Breast epithelium (tissue), 4 donors: ENCODE measurements around the gene STRAP. TPM values are rescaled to one million over a fixed set of nuclear protein-coding genes. Genes with fewer than 3 reads are reported as not detected.
A peak's percentile ranks its signal among the peaks of the same experiment; 100 is the strongest.

Experiments
- DNase-seq, 2 donors: peaks; one replicate each; pipeline ENCODE4 v3.0.0-alpha.2; 2019; ENCODE audit warnings: low spot score in 2 of 2
- H3K27ac ChIP-seq, 2 donors: fragments of 200-600 bp; sonication (generic) in 1 of 2; one replicate each; pipeline ENCODE4 v1.5.1; 2016 to 2019; ENCODE audit warnings: mild to moderate bottlenecking in 1 of 2
- H3K27me3 ChIP-seq, 2 donors: fragments of 200-600 bp; sonication (generic) in 1 of 2; one replicate each; pipeline versions ENCODE4 v1.5.1 to v1.6.0; 2017 to 2019; ENCODE audit warnings: control low read depth in 1 of 2, mild to moderate bottlenecking in 1 of 2
- H3K36me3 ChIP-seq: fragments of 200-600 bp; one replicate; pipeline ENCODE4 v1.5.1; 2019
- H3K4me1 ChIP-seq, 2 donors: fragments of 200-600 bp; sonication (generic); one replicate each; pipeline ENCODE4 v1.5.1; 2016 to 2019; ENCODE audit warnings: control low read depth in 1 of 2
- H3K4me3 ChIP-seq, 3 donors: fragments of 200-600 bp; sonication (generic); 1 replicate in 2 of 3; 2 replicates in 1 of 3; pipeline ENCODE4 v1.5.1; 2016 to 2019; ENCODE audit warnings: mild to moderate bottlenecking in 3 of 3, moderate library complexity in 2 of 3
- H3K9me3 ChIP-seq, 2 donors: fragments of 200-600 bp; sonication (generic) in 1 of 2; one replicate each; pipeline ENCODE4 v1.5.1; 2016 to 2019; ENCODE audit warnings: control low read depth in 1 of 2
- CTCF ChIP-seq, 3 donors: fragments of 450-650 bp; IDR thresholded peaks; one replicate each; pipeline ENCODE4 v1.5.1; 2016 to 2017; ENCODE audit warnings: antibody characterized with exemption in 3 of 3, mild to moderate bottlenecking in 3 of 3, moderate library complexity in 3 of 3
- POLR2A ChIP-seq: fragments of 450-650 bp; IDR thresholded peaks from one replicate; pipeline ENCODE4 v1.6.1; 2016; ENCODE audit warnings: antibody characterized with exemption, mild to moderate bottlenecking, moderate library complexity
- POLR2AphosphoS5 ChIP-seq, 3 donors: sonication (generic); formaldehyde crosslinking; IDR thresholded peaks; one replicate each; pipeline ENCODE4 v1.6.1; 2017; ENCODE audit warnings: antibody characterized with exemption in 3 of 3
- intact Hi-C: fragments of 100-400 bp; cut with DNase I; formaldehyde crosslinking; loops from one replicate; pipeline ENCODE4 v1.15.1; 2023; ENCODE audit warnings: low total_unique reads
- total RNA-seq, 3 donors: library from RNA; depleted of rRNA; stranded (reverse); fragments of >200 nt; gene quantifications; one replicate each; pipeline ENCODE4 v1.1.0, GENCODE V29; 2016

The STRAP gene
- total RNA-seq, 3 donors from 2014 or later, result 50.1 to 60.0 (median 50.8) TPM

- H3K4me3 ChIP-seq, result no peak overlapping the region
- H3K36me3 ChIP-seq, result no peaks in the 10 kb centered on the region
- no peaks in the 10 kb centered on the region for H3K27me3 ChIP-seq
- H3K4me1 ChIP-seq, result no peaks in the 10 kb centered on the region
- no peak overlapping the region for H3K27ac ChIP-seq
- intact Hi-C loops, result no loop called here
- TF ChIP-seq POLR2AphosphoS5 (IDR thresholded peaks at IDR 0.05) (no peak), CTCF (IDR thresholded peaks at IDR 0.05) (no peak), POLR2A (no peak)
- no peak for DNase-seq
- H3K9me3 ChIP-seq, result no peaks in the 10 kb centered on the region
Measured at GRCh38 chr12:15852383-15852782, 29.8 kb upstream of the STRAP start.

GRCh38 chr12:15853877-15854276, 28.3 kb upstream of the STRAP start:
- no peak overlapping the region for H3K27ac ChIP-seq
- H3K27me3 ChIP-seq, result no peaks in the 10 kb centered on the region
- intact Hi-C loops, result no loop called here
- no peaks in the 10 kb centered on the region for H3K9me3 ChIP-seq
- H3K4me3 ChIP-seq, result no peak overlapping the region
- H3K4me1 ChIP-seq, result no peaks in the 10 kb centered on the region
- no peak for DNase-seq
- TF ChIP-seq POLR2A (no peak), POLR2AphosphoS5 (IDR thresholded peaks at IDR 0.05) (no peak), CTCF (IDR thresholded peaks at IDR 0.05) (no peak)
- no peaks in the 10 kb centered on the region for H3K36me3 ChIP-seq

- no peaks in the 10 kb centered on the region for H3K36me3 ChIP-seq
- intact Hi-C loops, result loop anchor here (5.0 kb wide), 1 partner anchor 263 kb away; no protein-coding TSS in a partner anchor
- no peaks in the 10 kb centered on the region for H3K4me1 ChIP-seq
- no peaks in the 10 kb centered on the region for H3K9me3 ChIP-seq
- no peak overlapping the region for H3K4me3 ChIP-seq
- H3K27me3 ChIP-seq, result no peaks in the 10 kb centered on the region
- no peak for DNase-seq
- TF ChIP-seq CTCF (IDR thresholded peaks at IDR 0.05) (no peak), POLR2AphosphoS5 (IDR thresholded peaks at IDR 0.05) (no peak), POLR2A (no peak)
- H3K27ac ChIP-seq, result no peak overlapping the region
Measured at GRCh38 chr12:15854916-15855315, 27.3 kb upstream of the STRAP start.

GRCh38 chr12:15855646-15856045, 26.5 kb upstream of the STRAP start:
- no peaks in the 10 kb centered on the region for H3K27me3 ChIP-seq
- H3K36me3 ChIP-seq, result no peaks in the 10 kb centered on the region
- no peaks in the 10 kb centered on the region for H3K9me3 ChIP-seq
- TF ChIP-seq POLR2AphosphoS5 (IDR thresholded peaks at IDR 0.05) (no peak), POLR2A (no peak), CTCF (IDR thresholded peaks at IDR 0.05) (no peak)
- no peak overlapping the region for H3K4me3 ChIP-seq
- no peaks in the 10 kb centered on the region for H3K4me1 ChIP-seq
- no peak for DNase-seq
- no peak overlapping the region for H3K27ac ChIP-seq
- intact Hi-C loops, result loop anchor here (5.0 kb wide), 1 partner anchor 263 kb away; no protein-coding TSS in a partner anchor

- intact Hi-C loops, result loop anchor here (5.0 kb wide), 1 partner anchor 264 kb away; no protein-coding TSS in a partner anchor
- Histone ChIP-seq H3K27me3 (no peaks in the 10 kb centered on the region), H3K27ac (no peak overlapping the region), H3K4me1 (no peaks in the 10 kb centered on the region), H3K9me3 (no peaks in the 10 kb centered on the region), H3K4me3 (no peak overlapping the region), H3K36me3 (no peaks in the 10 kb centered on the region)
- TF ChIP-seq POLR2AphosphoS5 (IDR thresholded peaks at IDR 0.05) (no peak), CTCF (IDR thresholded peaks at IDR 0.05) (peak; percentile 83 to 92 (median 84))
- no peak for DNase-seq
Measured at GRCh38 chr12:15856097-15856982, 25.8 kb upstream of the STRAP start.
